ENCODE results near the gene OXTR. TPM values are rescaled to one million over a fixed set of nuclear protein-coding genes. Genes with fewer than 3 reads are reported as not detected.

OXTR gene
- total RNA-seq, 2 donors from 2014 or later = 0.24 to 1.8 TPM

GRCh38 chr3:8730656-8731055, 38.8 kb downstream of the OXTR start:
- H3K27me3 ChIP-seq = no peaks in the 10 kb centered on the region
- intact Hi-C loops (cut with DNase I) = no loop called here
- no peaks in the 10 kb centered on the region for H3K9me3 ChIP-seq
- no peak for TF ChIP-seq CTCF (IDR thresholded peaks at IDR 0.05)
- H3K36me3 ChIP-seq = no peaks in the 10 kb centered on the region
- H3K4me3 ChIP-seq = no peak overlapping the region
- no peak overlapping the region for H3K9ac ChIP-seq (ENCODE audit: low read depth in 2 of 2, low read length in 2 of 2)
- no peaks in the 10 kb centered on the region for H3K4me1 ChIP-seq
- DNase-seq = no peak
- no peak overlapping the region for H3K27ac ChIP-seq

- H3K9ac ChIP-seq (ENCODE audit: low read depth in 2 of 2, low read length in 2 of 2) = no peak overlapping the region
- no peak for DNase-seq
- H3K9me3 ChIP-seq = no peaks in the 10 kb centered on the region
- intact Hi-C loops (cut with DNase I) = no loop called here
- TF ChIP-seq CTCF (IDR thresholded peaks at IDR 0.05) = no peak
- H3K4me1 ChIP-seq = no peaks in the 10 kb centered on the region
- no peaks in the 10 kb centered on the region for H3K36me3 ChIP-seq
- H3K27me3 ChIP-seq = no peaks in the 10 kb centered on the region
- no peak overlapping the region for H3K27ac ChIP-seq
- H3K4me3 ChIP-seq = no peak overlapping the region
Observed at GRCh38 chr3:8729479-8729878, 39.9 kb downstream of the OXTR start.

- Histone ChIP-seq H3K4me1 (no peaks in the 10 kb centered on the region), H3K9ac (ENCODE audit: low read depth in 2 of 2, low read length in 2 of 2) (no peak overlapping the region), H3K27ac (no peak overlapping the region), H3K4me3 (no peak overlapping the region), H3K27me3 (no peaks in the 10 kb centered on the region), H3K36me3 (no peaks in the 10 kb centered on the region), H3K9me3 (no peaks in the 10 kb centered on the region)
- DNase-seq = no peak
- no peak for TF ChIP-seq CTCF (IDR thresholded peaks at IDR 0.05)
- intact Hi-C loops (cut with DNase I) = no loop called here
Observed at GRCh38 chr3:8727605-8728512, 41.6 kb downstream of the OXTR start.

GRCh38 chr3:8724108-8724752, 45.2 kb downstream of the OXTR start:
- Histone ChIP-seq H3K27me3 (no peaks in the 10 kb centered on the region), H3K9ac (ENCODE audit: low read depth in 2 of 2, low read length in 2 of 2) (no peak overlapping the region), H3K36me3 (no peaks in the 10 kb centered on the region), H3K27ac (no peak overlapping the region), H3K4me3 (no peak overlapping the region), H3K9me3 (no peaks in the 10 kb centered on the region), H3K4me1 (no peaks in the 10 kb centered on the region)
- DNase-seq = no peak
- TF ChIP-seq CTCF (IDR thresholded peaks at IDR 0.05) = no peak
- intact Hi-C loops (cut with DNase I) = no loop called here

- Histone ChIP-seq H3K27me3 (no peaks in the 10 kb centered on the region), H3K9me3 (no peaks in the 10 kb centered on the region), H3K4me3 (no peak overlapping the region), H3K4me1 (no peaks in the 10 kb centered on the region), H3K9ac (ENCODE audit: low read depth in 2 of 2, low read length in 2 of 2) (no peak overlapping the region), H3K36me3 (no peaks in the 10 kb centered on the region), H3K27ac (no peak overlapping the region)
- no peak for TF ChIP-seq CTCF (IDR thresholded peaks at IDR 0.05)
- no peak for DNase-seq
- intact Hi-C loops (cut with DNase I) = no loop called here
Observed at GRCh38 chr3:8723612-8724011, 45.8 kb downstream of the OXTR start.

All from colonic mucosa (tissue), 4 donors.